Activated CD8-positive, alpha-beta memory T cell treated with anti-CD3 and anti-CD28 coated beads for 4 hours (primary cell): ENCODE measurements around the gene CTNND2.
"Not testable (repeated sequence)": the region's sequence is repeated elsewhere in the genome, so short reads cannot be mapped to it uniquely, and the experiment has no call there.

Experiments used
- DNase-seq, 2 donors: peaks; one replicate each; pipeline ENCODE4 v3.0.0-alpha.2; 2020; ENCODE audit warnings: low read depth in 2 of 2

CTNND2 gene

GRCh38 chr5:11319836-11320580 is 584.2 kb downstream of the CTNND2 start:
- no peak for DNase-seq

- DNase-seq, result not testable (repeated sequence)
Measured at GRCh38 chr5:11313694-11314093, 590.6 kb downstream of the CTNND2 start.

DNA sequence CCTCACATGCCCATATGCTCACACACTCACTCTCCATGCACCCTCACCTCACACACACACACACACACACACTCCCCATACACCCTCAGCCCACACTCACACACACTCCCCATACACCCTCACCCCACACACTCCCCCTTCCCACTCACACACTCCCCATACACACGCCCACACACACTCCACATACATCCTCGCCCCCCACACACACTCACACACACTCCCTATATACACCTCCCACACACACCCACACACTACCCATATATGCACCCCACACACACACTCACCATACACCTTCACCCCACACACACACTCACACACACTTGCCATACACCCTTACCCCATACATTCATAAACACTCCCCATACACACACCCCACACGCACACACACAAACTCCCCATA is 592.5 kb downstream of the CTNND2 start:
- DNase-seq, result no peak

- no peak for DNase-seq
Measured at GRCh38 chr5:11311272-11311671, 593.0 kb downstream of the CTNND2 start.

DNA sequence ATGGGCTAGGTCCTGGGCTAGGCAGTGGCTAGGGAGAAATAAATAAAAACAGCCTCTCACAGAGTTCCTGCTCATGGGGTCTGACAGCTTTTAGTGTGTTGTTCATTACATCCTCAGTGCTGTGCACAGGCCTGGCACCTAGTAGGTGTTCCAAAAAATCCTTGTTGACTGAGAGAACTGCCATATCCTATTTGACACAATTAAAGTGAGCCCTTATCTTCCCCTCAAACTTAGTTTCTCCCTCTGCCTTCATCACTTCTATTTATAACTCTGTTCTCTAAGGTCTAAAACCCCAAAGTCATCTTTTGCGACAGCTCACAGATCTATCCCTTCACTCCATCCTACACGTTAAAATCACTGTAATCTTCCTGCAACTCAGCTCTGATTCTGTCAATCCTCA is 594.1 kb downstream of the CTNND2 start:
- no peak for DNase-seq

- no peak for DNase-seq
Measured at GRCh38 chr5:11306365-11306764, 597.9 kb downstream of the CTNND2 start.

- DNase-seq, result no peak
Measured at GRCh38 chr5:11305245-11305644, 599.0 kb downstream of the CTNND2 start.

- DNase-seq, result no peak
Measured at GRCh38 chr5:11304641-11305040, 599.6 kb downstream of the CTNND2 start.

GRCh38 chr5:11302663-11303062 is 601.6 kb downstream of the CTNND2 start:
- DNase-seq, result no peak

GRCh38 chr5:11301171-11301570 is 603.1 kb downstream of the CTNND2 start:
- no peak for DNase-seq

- DNase-seq, result no peak
Measured at GRCh38 chr5:11300736-11301135, 603.5 kb downstream of the CTNND2 start.

DNA sequence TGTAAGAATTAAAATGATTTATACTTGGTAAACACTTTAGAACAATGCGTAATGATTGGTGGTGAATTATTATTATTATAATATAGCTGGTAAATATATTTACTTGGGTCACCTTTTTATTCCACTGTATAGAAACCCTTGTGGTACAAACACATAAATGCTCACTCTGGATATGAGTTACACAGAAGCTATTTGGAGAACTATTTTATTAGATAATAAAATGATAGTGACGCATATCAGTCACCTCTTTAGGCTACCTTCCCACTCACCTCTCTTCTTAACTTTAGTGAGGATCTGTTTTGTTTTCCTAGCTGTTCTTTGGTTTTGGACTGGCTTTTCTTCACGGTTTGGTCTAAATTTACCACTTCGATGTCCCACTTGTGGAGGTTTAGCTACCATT is 605.4 kb downstream of the CTNND2 start:
- DNase-seq, result no peak

DNA sequence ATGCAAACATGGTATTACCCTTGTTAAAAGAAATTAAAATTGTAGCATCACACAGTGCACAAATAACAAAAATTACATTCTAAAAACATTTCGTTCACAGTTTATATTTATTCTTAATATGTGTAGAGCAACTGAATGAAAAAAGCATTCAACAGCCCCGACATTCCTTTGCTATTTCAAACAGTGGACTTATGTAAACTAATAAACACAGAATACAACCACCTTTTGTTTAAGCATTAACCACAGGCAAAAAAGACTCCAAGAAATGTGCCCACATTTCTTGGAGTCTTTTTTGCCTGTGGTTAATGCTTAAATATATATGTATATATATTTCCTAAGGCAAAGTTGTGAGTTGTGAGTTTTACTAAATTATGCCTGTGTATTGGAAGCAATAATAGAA is 610.7 kb downstream of the CTNND2 start:
- DNase-seq, result no peak

DNA sequence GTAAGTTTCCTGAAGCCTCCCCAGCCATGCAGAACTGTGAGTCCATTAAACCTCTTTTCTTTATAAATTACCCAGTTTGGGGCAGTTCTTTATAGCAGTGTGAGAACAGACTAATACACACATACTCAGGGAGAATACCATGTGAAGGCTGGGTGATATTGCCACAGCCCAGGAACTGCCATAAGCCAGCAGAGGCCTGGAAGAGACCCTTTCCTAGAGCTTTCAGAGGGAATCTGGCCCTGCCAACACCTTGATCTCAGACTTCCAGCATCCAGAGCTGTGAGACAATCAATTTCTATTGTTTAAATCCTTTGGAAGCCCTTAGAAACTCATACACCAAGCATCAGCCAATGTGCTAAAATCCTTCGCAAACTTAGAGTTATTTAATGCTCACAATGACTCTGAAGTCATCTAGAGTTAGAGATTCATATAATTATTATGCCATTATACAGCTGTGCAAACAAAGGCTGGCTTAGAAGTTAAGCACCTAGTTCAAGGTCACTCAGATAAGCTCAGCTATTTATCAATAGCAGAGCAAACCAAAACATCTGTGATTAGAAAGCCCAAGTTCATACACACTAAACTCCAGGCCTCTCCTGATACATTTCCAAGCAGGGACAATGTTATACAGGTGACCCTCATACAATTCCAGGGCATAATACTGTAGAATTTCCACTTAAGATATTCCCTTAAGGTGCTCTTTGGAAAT is 611.4 kb downstream of the CTNND2 start:
- no peak for DNase-seq

- DNase-seq, result no peak
Measured at GRCh38 chr5:11289733-11290132, 614.5 kb downstream of the CTNND2 start.

DNA sequence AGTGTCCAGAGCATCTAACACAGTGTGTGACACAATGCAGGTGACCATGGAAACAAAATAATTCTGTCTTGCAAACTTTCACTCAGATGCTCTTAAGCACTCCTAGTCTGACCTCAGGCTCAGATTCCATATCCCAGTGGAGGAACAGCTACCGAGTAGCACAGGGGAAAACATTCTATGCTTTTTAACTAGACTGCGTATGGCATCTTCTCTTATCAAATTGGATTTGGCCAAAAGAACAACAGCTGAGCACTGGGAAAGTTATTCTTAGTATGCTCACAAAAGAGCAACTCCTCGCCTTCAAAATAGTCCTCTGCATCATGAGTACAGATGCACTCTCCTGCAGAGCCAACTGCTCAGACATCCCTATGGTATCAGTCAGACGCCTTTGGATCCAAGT is 615.0 kb downstream of the CTNND2 start:
- no peak for DNase-seq

GRCh38 chr5:11281842-11282241 is 622.4 kb downstream of the CTNND2 start:
- DNase-seq, result no peak

DNA sequence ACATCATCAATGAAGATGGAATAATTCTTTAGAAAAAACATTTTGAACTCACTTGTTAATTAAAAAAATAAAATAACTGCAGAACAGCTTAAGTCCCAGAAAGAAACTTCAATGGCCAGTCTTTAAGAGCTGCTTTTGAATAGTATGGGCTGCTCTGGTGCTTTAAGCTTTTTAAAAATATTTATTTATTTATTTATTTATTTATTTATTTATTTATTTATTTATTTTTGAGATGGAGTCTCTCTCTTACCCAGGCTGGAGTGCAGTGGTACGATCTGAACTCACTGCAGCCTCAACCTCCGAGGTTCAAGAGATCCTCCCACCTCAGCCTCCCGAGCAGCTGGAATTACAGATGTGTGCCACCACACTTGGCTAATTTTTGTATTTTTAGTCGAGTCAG is 626.9 kb downstream of the CTNND2 start:
- DNase-seq, result no peak

DNA sequence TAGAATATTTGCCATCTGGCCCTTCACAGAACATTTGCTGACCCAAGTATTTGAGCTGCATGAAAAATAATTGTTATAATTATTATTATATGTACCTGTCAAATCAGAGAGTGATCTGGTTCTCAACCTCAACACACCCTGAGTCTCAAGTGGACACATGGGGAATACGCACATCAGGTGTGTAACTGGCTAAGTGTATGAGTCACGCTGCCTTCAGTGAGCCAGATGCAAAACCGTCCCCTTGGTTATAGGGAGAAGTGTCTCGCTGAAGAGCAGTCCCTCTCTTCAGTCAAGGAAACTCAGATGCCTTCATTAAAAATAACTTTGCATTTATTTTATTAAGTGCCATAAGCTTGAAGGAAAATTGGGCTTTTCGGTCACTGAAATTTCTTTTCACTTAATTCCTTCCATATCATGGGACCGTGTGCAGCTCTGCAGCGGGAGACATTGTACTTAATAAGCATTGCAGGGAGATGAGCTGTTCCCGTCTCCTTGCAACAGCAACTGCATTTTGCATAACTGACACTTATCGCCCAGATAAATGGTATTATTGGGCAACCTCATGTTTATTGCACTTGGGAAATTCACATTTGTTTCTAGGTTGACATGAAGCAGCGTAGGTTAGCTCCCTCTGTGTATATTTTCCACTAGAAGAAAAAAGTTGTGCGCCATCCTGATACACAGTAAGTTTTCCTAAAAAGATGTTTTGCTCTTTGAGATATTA is 630.9 kb downstream of the CTNND2 start:
- DNase-seq, result no peak

DNA sequence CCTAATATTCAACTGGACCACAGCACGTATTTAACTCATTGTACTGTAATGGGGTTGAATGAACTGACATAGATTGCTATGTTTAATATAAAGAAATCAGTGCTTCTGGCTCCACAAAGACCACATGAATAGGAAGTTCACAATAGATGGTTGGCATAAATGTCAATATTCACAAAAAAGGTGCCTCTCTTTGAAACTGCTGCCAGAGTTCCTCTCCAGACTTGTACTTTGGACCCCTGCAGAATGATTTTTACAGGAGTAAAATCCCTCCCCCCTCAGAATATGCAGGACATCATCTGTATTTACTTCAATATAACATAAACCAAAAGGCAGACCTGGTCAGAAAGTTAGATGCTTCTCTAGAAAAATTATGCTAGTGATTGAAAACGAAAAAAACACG is 634.7 kb downstream of the CTNND2 start:
- DNase-seq, result no peak

- DNase-seq, result no peak
Measured at GRCh38 chr5:11268891-11269290, 635.4 kb downstream of the CTNND2 start.

- no peak for DNase-seq
Measured at GRCh38 chr5:11266331-11266730, 637.9 kb downstream of the CTNND2 start.

GRCh38 chr5:11261241-11261640 is 643.0 kb downstream of the CTNND2 start:
- DNase-seq, result no peak
